CD8-positive, alpha-beta memory T cell (primary cell): Measurements from ENCODE around the gene KIF6. TPM values are rescaled to one million over a fixed set of nuclear protein-coding genes. Genes with fewer than 3 reads are reported as not detected.

Experiments used
- CTCF ChIA-PET: fragments of 350-600 bp; sonication (Branson Sonifier 250); formaldehyde crosslinking; loops from one replicate; lab custom pipeline; 2021; ENCODE audit warnings: antibody characterized with exemption; lab: Charles Lee
- POLR2A ChIA-PET: fragments of 350-600 bp; sonication (Branson Sonifier 250); formaldehyde crosslinking; loops from one replicate; lab custom pipeline; 2021; ENCODE audit warnings: antibody characterized with exemption; lab: Charles Lee
- DNase-seq, 5 donors: peaks; one replicate each; pipeline versions ENCODE4 v3.0.0 to v3.0.0-alpha.2; 2020 to 2022; ENCODE audit warnings: mixed read lengths in 1 of 5
- H3K27ac ChIP-seq: one replicate; pipeline ENCODE4 v1.7.0; 2013; ENCODE audit warnings: low read depth, mild to moderate bottlenecking, low read length, moderate library complexity
- H3K27me3 ChIP-seq: 2 replicates; pipeline ENCODE4 v1.7.0; 2013; ENCODE audit warnings: low read length, mild to moderate bottlenecking; ENCODE audit not compliant: insufficient read depth, poor library complexity, severe bottlenecking
- H3K36me3 ChIP-seq: 2 replicates; pipeline ENCODE4 v1.7.0; 2013; ENCODE audit warnings: mild to moderate bottlenecking, low read length, moderate library complexity; ENCODE audit not compliant: insufficient read depth
- H3K4me1 ChIP-seq: 2 replicates; pipeline ENCODE4 v1.7.0; 2013; ENCODE audit warnings: mild to moderate bottlenecking, low read length, moderate library complexity; ENCODE audit not compliant: insufficient read depth
- H3K4me3 ChIP-seq: 2 replicates; pipeline ENCODE4 v1.7.0; 2013; ENCODE audit warnings: mild to moderate bottlenecking, low read length
- H3K9me3 ChIP-seq: 2 replicates; pipeline ENCODE4 v1.7.0; 2013; ENCODE audit warnings: mild to moderate bottlenecking, low read length
- H3K27ac Mint-ChIP-seq, 8 donors: one replicate each; pipeline ENCODE4 v1.8.0; 2020 to 2021; ENCODE audit warnings: mixed read lengths in 8 of 8, mild to moderate bottlenecking in 6 of 8, inconsistent platforms in 3 of 8, moderate library complexity in 3 of 8
- H3K27me3 Mint-ChIP-seq, 2 donors: one replicate each; pipeline ENCODE4 v1.8.0; 2020 to 2021; ENCODE audit warnings: mixed read lengths in 2 of 2, mild to moderate bottlenecking in 1 of 2, moderate library complexity in 1 of 2
- H3K36me3 Mint-ChIP-seq, 3 donors: one replicate each; pipeline ENCODE4 v1.8.0; 2020 to 2021; ENCODE audit warnings: mixed read lengths in 3 of 3, inconsistent platforms in 1 of 3, mild to moderate bottlenecking in 1 of 3
- H3K4me1 Mint-ChIP-seq, 3 donors: one replicate each; pipeline ENCODE4 v1.8.0; 2020 to 2021; ENCODE audit warnings: mixed read lengths in 3 of 3, inconsistent platforms in 1 of 3, mild to moderate bottlenecking in 1 of 3
- H3K4me3 Mint-ChIP-seq, 7 donors: one replicate each; pipeline ENCODE4 v1.8.0; 2020 to 2021; ENCODE audit warnings: mixed read lengths in 7 of 7, mild to moderate bottlenecking in 6 of 7, moderate library complexity in 4 of 7, inconsistent platforms in 2 of 7
- H3K9me3 Mint-ChIP-seq, 5 donors: one replicate each; pipeline ENCODE4 v1.8.0; 2020 to 2022; ENCODE audit warnings: mixed read lengths in 5 of 5, mild to moderate bottlenecking in 3 of 5, moderate library complexity in 2 of 5, inconsistent platforms in 1 of 5
- polyA plus RNA-seq: library from polyadenylated mRNA; unstranded; fragments of 300-500 nt; fragmentation: Illumina TruSeq; gene quantifications from one replicate; pipeline ENCODE4 v1.2.3, GENCODE V29; 2021
- total RNA-seq, 2 experiments: library from RNA; stranded (reverse); gene quantifications; one replicate each; pipeline ENCODE4 v1.2.3, GENCODE V29; 2021

Gene KIF6
- total and polyA plus RNA-seq, 3 experiments from 2014 or later: 0.22 TPM; not detected in 1

DNA sequence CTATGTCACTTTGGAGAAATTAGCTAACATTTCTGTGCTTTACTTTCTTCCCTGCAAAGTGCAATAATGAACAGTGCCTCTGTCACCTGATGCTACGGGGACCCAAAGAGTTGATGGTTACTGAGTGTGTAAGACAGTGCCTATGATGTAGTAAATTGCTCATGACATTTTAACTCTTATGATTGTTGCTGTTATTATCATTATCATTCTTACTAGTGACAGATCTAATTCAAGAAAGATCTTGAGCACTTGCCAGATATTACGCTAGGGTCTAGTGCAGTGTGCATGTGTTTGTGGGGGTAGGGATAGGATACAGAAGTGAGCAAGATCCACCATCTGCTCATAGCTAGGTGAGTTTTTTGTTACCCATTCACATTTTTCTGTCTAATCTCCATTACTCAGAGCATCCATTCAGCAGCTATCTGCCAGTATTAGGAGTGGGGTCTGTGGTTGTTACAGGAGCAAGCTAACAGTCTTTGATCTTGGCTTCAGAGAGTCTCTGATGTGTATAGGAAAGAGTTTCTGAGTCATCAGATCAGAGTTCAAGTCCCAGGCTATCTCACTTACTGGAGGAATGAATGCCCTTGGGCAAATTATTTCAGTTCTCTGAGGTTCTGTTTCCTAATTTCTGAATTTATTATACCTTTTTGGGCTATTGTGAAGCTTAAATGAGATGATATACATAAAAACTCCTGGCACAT lies 33.8 kb upstream of the KIF6 start:
- no peak for DNase-seq
- CTCF ChIA-PET: no interaction called here
- Mint-ChIP-seq H3K9me3 (peaks cover 0 to 3% (median 0%) of the 10 kb centered on the region in 5 donors), H3K4me3 (no peak overlapping the region), H3K27me3 (peaks cover 6 to 9% of the 10 kb centered on the region in 2 donors), H3K4me1 (no peaks in the 10 kb centered on the region), H3K36me3 (no peaks in the 10 kb centered on the region), H3K27ac (no peak overlapping the region)
- H3K4me1 ChIP-seq: no peaks in the 10 kb centered on the region
- H3K9me3 ChIP-seq: no peaks in the 10 kb centered on the region
- POLR2A ChIA-PET: no interaction called here
- no peaks in the 10 kb centered on the region for H3K36me3 ChIP-seq
- no peak overlapping the region for H3K4me3 ChIP-seq
- no peaks in the 10 kb centered on the region for H3K27me3 ChIP-seq
- H3K27ac ChIP-seq: no peak overlapping the region

DNA sequence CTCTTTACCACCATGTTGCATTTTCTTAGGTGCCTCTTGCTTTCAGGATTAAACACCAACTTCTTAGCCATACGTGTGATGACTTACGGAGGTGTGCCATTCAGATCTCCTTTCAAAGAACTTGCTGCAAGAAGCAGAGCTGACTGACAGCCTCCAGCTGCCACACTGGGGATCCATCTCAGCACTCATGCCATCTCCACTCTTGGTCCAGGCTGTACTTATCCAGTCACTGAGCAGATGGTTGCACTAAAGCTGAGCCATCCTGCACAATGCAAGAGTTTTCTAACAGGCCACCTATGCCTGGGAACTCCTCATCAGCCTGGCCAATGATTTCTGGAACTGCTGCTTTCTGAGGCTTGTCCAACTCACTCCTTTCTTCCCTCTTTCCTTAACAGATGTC lies 31.4 kb upstream of the KIF6 start:
- Histone ChIP-seq H3K4me1 (no peaks in the 10 kb centered on the region), H3K4me3 (no peak overlapping the region), H3K27me3 (no peaks in the 10 kb centered on the region), H3K27ac (no peak overlapping the region), H3K36me3 (no peaks in the 10 kb centered on the region), H3K9me3 (no peaks in the 10 kb centered on the region)
- no peak for DNase-seq
- H3K4me1 Mint-ChIP-seq: no peaks in the 10 kb centered on the region
- H3K4me3 Mint-ChIP-seq: no peak overlapping the region
- no peaks in the 10 kb centered on the region for H3K36me3 Mint-ChIP-seq
- H3K27me3 Mint-ChIP-seq: no peaks in the 10 kb centered on the region
- ChIA-PET CTCF (no interaction called here), POLR2A (no interaction called here)
- H3K27ac Mint-ChIP-seq: no peak overlapping the region
- H3K9me3 Mint-ChIP-seq: peaks cover 0 to 3% (median 0%) of the 10 kb centered on the region in 5 donors

DNA sequence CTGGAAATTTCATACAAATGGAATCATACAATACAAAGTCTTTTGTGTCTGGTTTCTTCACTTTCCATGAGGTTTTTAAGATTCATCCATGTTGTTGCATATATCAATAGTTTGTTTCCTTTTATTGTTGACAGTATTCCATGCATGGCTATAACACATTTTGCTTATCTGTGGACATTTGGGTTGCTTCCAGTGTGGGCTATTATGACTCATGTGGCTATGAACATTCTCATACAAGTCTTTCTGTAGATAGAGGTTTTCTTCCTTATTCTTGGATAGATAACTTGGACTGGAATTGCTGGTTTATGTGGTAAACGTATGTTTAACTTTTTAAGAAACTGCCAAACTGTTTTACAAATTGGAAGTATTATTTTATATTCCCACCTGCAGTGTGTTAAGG lies 30.0 kb upstream of the KIF6 start:
- ChIA-PET POLR2A (no interaction called here), CTCF (no interaction called here)
- Histone ChIP-seq H3K36me3 (no peaks in the 10 kb centered on the region), H3K27ac (no peak overlapping the region), H3K4me1 (no peaks in the 10 kb centered on the region), H3K9me3 (no peaks in the 10 kb centered on the region), H3K4me3 (no peak overlapping the region), H3K27me3 (no peaks in the 10 kb centered on the region)
- Mint-ChIP-seq H3K36me3 (no peaks in the 10 kb centered on the region), H3K9me3 (peaks cover 0 to 3% (median 0%) of the 10 kb centered on the region in 5 donors), H3K4me1 (no peaks in the 10 kb centered on the region), H3K27ac (no peak overlapping the region), H3K4me3 (no peak overlapping the region), H3K27me3 (no peaks in the 10 kb centered on the region)
- no peak for DNase-seq

DNA sequence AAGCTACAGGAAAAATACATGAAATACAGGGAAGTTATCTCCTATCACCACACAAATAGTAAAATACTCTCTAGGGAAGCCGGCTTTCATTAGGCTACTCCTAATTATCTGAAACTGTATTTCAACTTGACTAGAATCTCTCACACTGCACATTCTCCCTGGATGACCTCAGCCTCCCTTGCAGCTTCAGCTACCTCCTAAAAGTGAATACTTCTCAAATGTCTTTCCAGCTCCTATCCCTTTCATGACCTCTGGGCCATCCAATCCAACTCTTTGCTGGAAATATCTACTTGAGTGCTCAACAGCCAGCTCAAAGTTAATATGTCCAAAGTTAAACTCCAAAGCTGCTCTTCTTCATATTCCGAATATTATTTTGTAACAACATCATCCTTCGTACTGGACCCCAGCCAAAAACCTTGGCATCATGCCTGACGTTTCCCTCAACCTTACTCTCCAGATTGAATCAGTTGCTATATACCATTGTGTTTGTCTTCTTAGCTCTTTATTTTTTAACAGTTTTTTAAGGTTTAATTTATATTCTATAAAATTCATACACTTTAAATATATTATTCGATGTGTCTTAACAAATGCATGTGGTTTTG lies 29.4 kb upstream of the KIF6 start:
- Histone ChIP-seq H3K36me3 (no peaks in the 10 kb centered on the region), H3K27ac (no peak overlapping the region), H3K4me1 (no peaks in the 10 kb centered on the region), H3K9me3 (no peaks in the 10 kb centered on the region), H3K27me3 (no peaks in the 10 kb centered on the region), H3K4me3 (no peak overlapping the region)
- no peak overlapping the region for H3K27ac Mint-ChIP-seq
- no peak for DNase-seq
- H3K4me1 Mint-ChIP-seq: no peaks in the 10 kb centered on the region
- no peaks in the 10 kb centered on the region for H3K36me3 Mint-ChIP-seq
- no peaks in the 10 kb centered on the region for H3K27me3 Mint-ChIP-seq
- CTCF ChIA-PET: no interaction called here
- peaks cover 0 to 3% (median 0%) of the 10 kb centered on the region in 5 donors for H3K9me3 Mint-ChIP-seq
- no peak overlapping the region for H3K4me3 Mint-ChIP-seq
- POLR2A ChIA-PET: no interaction called here

DNA sequence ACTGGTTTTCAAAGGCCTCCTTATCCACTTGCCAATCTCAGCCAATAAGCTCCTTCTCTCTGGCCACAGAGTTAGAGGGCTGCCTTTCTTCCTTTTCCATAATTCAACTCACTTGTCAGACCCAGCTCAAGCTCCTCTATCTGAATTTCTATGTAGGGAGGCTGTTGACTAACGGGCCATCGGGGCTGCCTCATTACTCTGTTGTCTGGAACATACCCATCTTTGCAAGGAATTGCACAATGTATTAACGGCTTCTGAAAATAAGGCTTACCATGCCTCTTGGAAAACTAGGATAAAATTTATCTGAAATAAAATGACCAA lies 28.5 kb upstream of the KIF6 start:
- Histone ChIP-seq H3K27me3 (no peaks in the 10 kb centered on the region), H3K4me3 (no peak overlapping the region), H3K27ac (no peak overlapping the region), H3K36me3 (no peaks in the 10 kb centered on the region), H3K9me3 (no peaks in the 10 kb centered on the region), H3K4me1 (no peaks in the 10 kb centered on the region)
- H3K4me1 Mint-ChIP-seq: no peaks in the 10 kb centered on the region
- H3K9me3 Mint-ChIP-seq: peaks cover 0 to 3% (median 0%) of the 10 kb centered on the region in 5 donors
- no peaks in the 10 kb centered on the region for H3K27me3 Mint-ChIP-seq
- ChIA-PET CTCF (no interaction called here), POLR2A (no interaction called here)
- no peak overlapping the region for H3K4me3 Mint-ChIP-seq
- no peak for DNase-seq
- H3K36me3 Mint-ChIP-seq: no peaks in the 10 kb centered on the region
- no peak overlapping the region for H3K27ac Mint-ChIP-seq

- CTCF ChIA-PET: no interaction called here
- Mint-ChIP-seq H3K9me3 (peaks cover 0 to 3% (median 0%) of the 10 kb centered on the region in 5 donors), H3K36me3 (no peaks in the 10 kb centered on the region), H3K27me3 (no peaks in the 10 kb centered on the region), H3K27ac (no peak overlapping the region), H3K4me1 (no peaks in the 10 kb centered on the region), H3K4me3 (no peak overlapping the region)
- no peak for DNase-seq
- POLR2A ChIA-PET: no interaction called here
- Histone ChIP-seq H3K4me1 (no peaks in the 10 kb centered on the region), H3K27ac (no peak overlapping the region), H3K4me3 (no peak overlapping the region), H3K9me3 (no peaks in the 10 kb centered on the region), H3K36me3 (no peaks in the 10 kb centered on the region), H3K27me3 (no peaks in the 10 kb centered on the region)
These were observed 27.9 kb upstream of the KIF6 start for GRCh38 chr6:39752835-39753724.

GRCh38 chr6:39746795-39747194 lies 21.6 kb upstream of the KIF6 start:
- Mint-ChIP-seq H3K4me1 (no peaks in the 10 kb centered on the region), H3K4me3 (no peak overlapping the region), H3K27ac (no peak overlapping the region), H3K9me3 (no peaks in the 10 kb centered on the region), H3K36me3 (no peaks in the 10 kb centered on the region), H3K27me3 (no peaks in the 10 kb centered on the region)
- H3K4me3 ChIP-seq: no peak overlapping the region
- no peak overlapping the region for H3K27ac ChIP-seq
- POLR2A ChIA-PET: no interaction called here
- H3K27me3 ChIP-seq: no peaks in the 10 kb centered on the region
- no peaks in the 10 kb centered on the region for H3K4me1 ChIP-seq
- CTCF ChIA-PET: no interaction called here
- H3K36me3 ChIP-seq: no peaks in the 10 kb centered on the region
- H3K9me3 ChIP-seq: no peaks in the 10 kb centered on the region
- DNase-seq: no peak

DNA sequence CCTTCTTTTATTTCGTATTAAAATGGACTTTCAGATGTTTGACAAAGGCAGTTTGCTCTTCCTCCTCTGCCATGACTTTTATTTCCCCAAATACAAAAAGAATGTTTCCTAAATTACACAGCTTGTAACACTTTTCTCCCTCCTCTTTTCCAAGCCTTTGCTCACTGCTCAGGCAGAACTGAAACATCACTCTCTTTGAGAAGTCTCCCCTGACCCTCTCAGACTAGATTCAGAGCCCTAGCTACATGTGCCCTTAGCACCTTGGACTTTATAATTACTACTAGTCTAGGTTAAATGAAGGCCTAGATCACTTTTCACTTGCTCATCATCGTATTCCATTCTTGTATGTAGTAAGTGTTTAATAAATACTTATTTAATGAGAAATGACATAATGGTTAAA lies 8.5 kb upstream of the KIF6 start:
- Mint-ChIP-seq H3K4me1 (no peaks in the 10 kb centered on the region), H3K4me3 (no peak overlapping the region), H3K27me3 (peaks cover 5 to 18% of the 10 kb centered on the region in 2 donors), H3K27ac (no peak overlapping the region), H3K9me3 (peaks cover 0 to 4% (median 0%) of the 10 kb centered on the region in 5 donors), H3K36me3 (no peaks in the 10 kb centered on the region)
- H3K36me3 ChIP-seq: no peaks in the 10 kb centered on the region
- no peak for DNase-seq
- H3K4me1 ChIP-seq: no peaks in the 10 kb centered on the region
- ChIA-PET POLR2A (no interaction called here), CTCF (no interaction called here)
- H3K27me3 ChIP-seq: no peaks in the 10 kb centered on the region
- no peak overlapping the region for H3K4me3 ChIP-seq
- H3K27ac ChIP-seq: no peak overlapping the region
- H3K9me3 ChIP-seq: no peaks in the 10 kb centered on the region
